A549 (cell line): Measurements from ENCODE around the gene FFAR1. TPM values are rescaled to one million over a fixed set of nuclear protein-coding genes. Genes with fewer than 3 reads are reported as not detected.

ENCODE experiments used
- ATAC-seq, 2 experiments: fragments of 200-7000 bp in 1 of 2; fragments of >200 bp in 1 of 2; cut with Nextera tagmentation in 1 of 2; cut with Tn5 transposase in 1 of 2; 3 replicates each; pipeline versions ENCODE4 v1.8.0 to v1.9.1; 2018 to 2020; ENCODE audit warnings: mild to moderate bottlenecking in 1 of 2, moderate library complexity in 1 of 2
- CTCF ChIA-PET: fragments of 300-600 bp; sonication (Branson Sonifier 250); formaldehyde crosslinking; extraction: SDS; loops from one replicate; lab custom pipeline; 2021; ENCODE audit warnings: antibody characterized with exemption, inconsistent platforms; lab: Yijun Ruan, JAX
- POLR2A ChIA-PET: fragments of 350-600 bp; formaldehyde crosslinking; extraction: SDS; loops from one replicate; lab custom pipeline; 2021; ENCODE audit warnings: antibody characterized with exemption, inconsistent platforms; lab: Yijun Ruan, JAX
- DNase-seq, 2 experiments: peaks; one replicate each; pipeline versions ENCODE4 v3.0.0 to v3.0.0-alpha.2; 2011 to 2016; ENCODE audit warnings: low read depth in 1 of 2, low spot score in 1 of 2
- FAIRE-seq: peaks from 2 replicates; lab custom pipeline; 2011; peaks lifted over from hg19 to GRCh38; lab: Jason Lieb, UNC
- H3K27ac ChIP-seq, 2 experiments: fragments of >200 bp; sonication (Bioruptor Twin); formaldehyde crosslinking; 3 replicates each; pipeline ENCODE4 v1.5.1; 2016 to 2017
- H3K4me1 ChIP-seq: fragments of >200 bp; sonication (Bioruptor Twin); formaldehyde crosslinking; 3 replicates; pipeline ENCODE4 v1.6.1; 2016
- H3K4me2 ChIP-seq: fragments of >200 bp; sonication (Bioruptor Twin); formaldehyde crosslinking; 3 replicates; pipeline ENCODE4 v1.6.1; 2016
- H3K4me3 ChIP-seq: fragments of >200 bp; sonication (Bioruptor Twin); formaldehyde crosslinking; 3 replicates; pipeline ENCODE4 v1.5.1; 2016
- H3K9me3 ChIP-seq: fragments of >200 bp; sonication (Bioruptor Twin); formaldehyde crosslinking; 3 replicates; pipeline ENCODE4 v1.6.1; 2016
- CEBPB ChIP-seq, 2 experiments: fragments of >200 bp in 1 of 2; sonication (Bioruptor Twin) in 1 of 2; formaldehyde crosslinking in 1 of 2; IDR thresholded peaks; 2 replicates each; pipeline ENCODE4 v1.6.1; 2012 to 2016
- CTCF ChIP-seq: fragments of >200 bp; sonication (Bioruptor Twin); formaldehyde crosslinking; IDR thresholded peaks from 3 replicates; pipeline ENCODE4 v1.5.1; 2016
- EHMT2 ChIP-seq: fragments of 200-600 bp; sonication (generic); IDR thresholded peaks from 2 replicates; pipeline ENCODE4 v1.6.1; 2016; ENCODE audit warnings: antibody characterized with exemption, low read depth, mild to moderate bottlenecking, moderate library complexity
- EP300 ChIP-seq, 2 experiments: fragments of >200 bp; sonication (Bioruptor Twin); formaldehyde crosslinking; IDR thresholded peaks; 2 replicates in 1 of 2; 3 replicates in 1 of 2; pipeline ENCODE4 v1.6.1; 2016 to 2017
- FOSL2 ChIP-seq, 2 experiments: fragments of 450-650 bp in 1 of 2; fragments of >200 bp in 1 of 2; sonication (Bioruptor Twin) in 1 of 2; formaldehyde crosslinking; IDR thresholded peaks; 2 replicates each; pipeline versions ENCODE4 v1.5.0 to v1.6.1; 2016 to 2020; ENCODE audit warnings: mild to moderate bottlenecking in 1 of 2, moderate library complexity in 1 of 2
- HES2 ChIP-seq: fragments of >200 bp; sonication (Bioruptor Twin); formaldehyde crosslinking; IDR thresholded peaks from 2 replicates; pipeline ENCODE4 v1.6.1; 2016
- HMGXB4 ChIP-seq: fragments of 250-450 bp; sonication (Bioruptor Pico); IDR thresholded peaks from 2 replicates; pipeline ENCODE4 v1.5.0; 2021; ENCODE audit warnings: mild to moderate bottlenecking, moderate library complexity, borderline replicate concordance
- HOXB5 ChIP-seq: fragments of 250-450 bp; sonication (Bioruptor Pico); IDR thresholded peaks from 2 replicates; pipeline ENCODE4 v1.5.0; 2020; ENCODE audit warnings: mild to moderate bottlenecking, moderate library complexity
- MAZ ChIP-seq: fragments of 150-350 bp; IDR thresholded peaks from 2 replicates; pipeline ENCODE4 v1.6.1; 2014; ENCODE audit warnings: antibody characterized with exemption, low read depth, low read length, borderline replicate concordance
- NR3C1 ChIP-seq: fragments of >200 bp; sonication (Bioruptor Twin); formaldehyde crosslinking; IDR thresholded peaks from 3 replicates; pipeline ENCODE4 v1.6.1; 2017
- POLR2AphosphoS2 ChIP-seq: conservative IDR thresholded peaks from 2 replicates; pipeline ENCODE4 v1.6.1; 2012; ENCODE audit warnings: low read length, improper control_type of control experiment, inconsistent platforms
- RCOR1 ChIP-seq: fragments of 150-350 bp; IDR thresholded peaks from 2 replicates; pipeline ENCODE4 v1.6.1; 2014; ENCODE audit warnings: antibody characterized with exemption, low read length, low read depth
- TFCP2L1 ChIP-seq: fragments of 250-450 bp; sonication (Bioruptor Pico); IDR thresholded peaks from 2 replicates; pipeline ENCODE4 v1.5.0; 2021; ENCODE audit warnings: mild to moderate bottlenecking
- TP53 ChIP-seq: fragments of 250-450 bp; sonication (Bioruptor Pico); IDR thresholded peaks from 2 replicates; pipeline ENCODE4 v1.5.0; 2021; ENCODE audit warnings: mild to moderate bottlenecking, moderate library complexity
- ZC3H11A ChIP-seq: fragments of 450-650 bp; IDR thresholded peaks from 2 replicates; pipeline ENCODE4 v1.6.1; 2014; ENCODE audit warnings: antibody characterized with exemption, mild to moderate bottlenecking
- WGBS: methylation state at CpG from one replicate; pipeline ENCODE4 v1.1.6; 2017; ENCODE audit errors: missing lambda C conversion rate; 5-methylcytosine and 5-hydroxymethylcytosine counted together
- polyA plus RNA-seq, 4 experiments: library from polyadenylated mRNA; depleted of rRNA in 3 of 4; stranded (reverse); fragments of >200 nt; fragmentation: RNase III in 1 of 4; extraction: RNeasy Plus Mini Kit Qiagen cat#74134 plus additional on column Dnase treatment in 1 of 4; gene quantifications; 2 replicates in 3 of 4; 3 replicates in 1 of 4; pipeline ENCODE4 v1.2.3, GENCODE V29; 2011 to 2017

FFAR1 gene
- polyA plus RNA-seq, 2 of the 4 experiments (the other 2 are of a cell fraction) = not detected

GRCh38 chr19:35334144-35334753, 13.5 kb upstream of the FFAR1 start (continued):
- TF ChIP-seq HMGXB4 (CRISPR knock-in tag) (no peak), RCOR1 (no peak)

- WGBS = 66% methylated on average over 21 of the region's 21 CpGs
- CTCF ChIA-PET = interaction anchor here (0.9 to 6.8 kb wide), 5 partner anchors 10 to 159 kb away, joined by 3 to 81 read pairs (median 8); no protein-coding TSS in a partner anchor
Observed at GRCh38 chr19:35336166-35336955, 11.3 kb upstream of the FFAR1 start.

GRCh38 chr19:35337097-35337983, 10.4 kb upstream of the FFAR1 start:
- no peak for DNase-seq
- TF ChIP-seq TP53 (CRISPR knock-in tag) (no peak), NR3C1 (no peak), FOSL2 (IDR thresholded peaks at IDR 0.05) (no peak), FOSL2 (CRISPR knock-in tag; IDR thresholded peaks at IDR 0.05) (no peak), EP300 (IDR thresholded peaks at IDR 0.05) (no peak), EHMT2 (no peak), CEBPB (IDR thresholded peaks at IDR 0.05) (no peak), TFCP2L1 (no peak), ZC3H11A (no peak), POLR2AphosphoS2 (no peak)
- CTCF ChIA-PET = interaction anchor here (0.7 to 6.8 kb wide), 6 partner anchors 12 to 282 kb away, joined by 3 to 81 read pairs (median 4); no protein-coding TSS in a partner anchor
- Histone ChIP-seq H3K4me1 (no peaks in the 10 kb centered on the region), H3K4me3 (no peak overlapping the region), H3K27ac (no peak overlapping the region), H3K9me3 (no peaks in the 10 kb centered on the region), H3K4me2 (no peak overlapping the region)
- no peak for ATAC-seq
- no peak for FAIRE-seq
- WGBS = 62% methylated on average over 25 of the region's 25 CpGs
- POLR2A ChIA-PET = no interaction called here

More at GRCh38 chr19:35336166-35336955, 11.3 kb upstream of the FFAR1 start:
- DNase-seq = no peak
- no peak for FAIRE-seq
- no peak overlapping the region for H3K4me3 ChIP-seq
- TF ChIP-seq MAZ (no peak), HES2 (no peak), CTCF (no peak), CEBPB (IDR thresholded peaks at IDR 0.05) (no peak), HOXB5 (no peak)
- no peak overlapping the region for H3K4me2 ChIP-seq
- no peaks in the 10 kb centered on the region for H3K4me1 ChIP-seq
- ATAC-seq = no peak
- H3K27ac ChIP-seq = no peak overlapping the region
- H3K9me3 ChIP-seq = no peaks in the 10 kb centered on the region
- POLR2A ChIA-PET = no interaction called here
